SIG-M5 treated with dmso at 0.1 percent for 504 hours (cell line): ENCODE data around the gene DIS3L2.

Source experiments
- DNase-seq: peaks from one replicate; lab custom pipeline; 2025; ENCODE audit not compliant: unreplicated experiment; lab: John Stamatoyannopoulos, UW

DIS3L2 gene

DNA sequence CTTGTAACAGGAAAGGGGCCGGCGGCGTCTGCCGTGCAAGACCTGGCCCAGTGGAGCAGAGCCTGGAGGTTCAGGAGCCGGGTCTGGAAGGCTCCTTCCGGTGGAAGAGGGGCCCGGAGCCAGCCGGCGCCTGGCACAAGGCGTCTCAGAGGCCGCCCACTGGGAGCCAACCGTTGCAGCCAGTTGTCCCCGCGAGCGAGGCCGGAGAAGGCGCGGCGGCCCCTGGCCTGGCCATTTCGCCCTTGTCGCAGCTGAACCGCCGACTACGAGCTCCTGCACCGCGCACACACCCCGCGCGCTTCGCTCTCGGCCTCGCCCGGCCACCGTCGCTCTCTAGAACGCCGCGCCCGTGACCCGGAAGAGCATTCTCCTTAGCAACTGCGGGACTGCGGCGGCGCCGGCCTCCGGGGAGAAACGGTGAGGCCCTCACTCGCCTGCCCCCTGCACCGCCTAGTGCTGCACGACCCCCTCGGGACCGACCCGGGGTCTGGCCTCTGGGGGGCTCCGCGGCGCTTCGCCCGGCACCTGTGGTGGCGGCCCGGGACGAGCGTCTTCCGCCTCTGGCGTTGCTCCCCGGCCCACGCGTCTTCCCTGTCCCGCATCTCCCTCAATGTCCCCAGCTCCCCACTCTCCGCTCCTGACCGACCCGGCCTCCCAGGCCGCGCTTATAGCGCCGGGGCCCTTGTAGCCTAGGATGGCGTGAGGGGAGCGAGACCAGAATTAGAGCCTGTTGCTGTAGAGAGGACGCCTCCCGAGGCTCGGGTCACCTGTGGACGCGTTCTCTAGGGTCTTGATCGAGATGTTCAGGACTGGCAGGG lies at the start of gene DIS3L2:
TSS of gene DIS3L2 (plus strand) at position 365 of the 818 bp plus-strand sequence. CDS start 53,215 bp downstream, outside the sequence.
- peak; percentile 70 for DNase-seq

- DNase-seq: no peak
Measured at GRCh38 chr2:231914077-231914690, 47.3 kb upstream of the DIS3L2 start.

- DNase-seq: no peak
Measured at GRCh38 chr2:231917280-231918066, 44.0 kb upstream of the DIS3L2 start.

DNA sequence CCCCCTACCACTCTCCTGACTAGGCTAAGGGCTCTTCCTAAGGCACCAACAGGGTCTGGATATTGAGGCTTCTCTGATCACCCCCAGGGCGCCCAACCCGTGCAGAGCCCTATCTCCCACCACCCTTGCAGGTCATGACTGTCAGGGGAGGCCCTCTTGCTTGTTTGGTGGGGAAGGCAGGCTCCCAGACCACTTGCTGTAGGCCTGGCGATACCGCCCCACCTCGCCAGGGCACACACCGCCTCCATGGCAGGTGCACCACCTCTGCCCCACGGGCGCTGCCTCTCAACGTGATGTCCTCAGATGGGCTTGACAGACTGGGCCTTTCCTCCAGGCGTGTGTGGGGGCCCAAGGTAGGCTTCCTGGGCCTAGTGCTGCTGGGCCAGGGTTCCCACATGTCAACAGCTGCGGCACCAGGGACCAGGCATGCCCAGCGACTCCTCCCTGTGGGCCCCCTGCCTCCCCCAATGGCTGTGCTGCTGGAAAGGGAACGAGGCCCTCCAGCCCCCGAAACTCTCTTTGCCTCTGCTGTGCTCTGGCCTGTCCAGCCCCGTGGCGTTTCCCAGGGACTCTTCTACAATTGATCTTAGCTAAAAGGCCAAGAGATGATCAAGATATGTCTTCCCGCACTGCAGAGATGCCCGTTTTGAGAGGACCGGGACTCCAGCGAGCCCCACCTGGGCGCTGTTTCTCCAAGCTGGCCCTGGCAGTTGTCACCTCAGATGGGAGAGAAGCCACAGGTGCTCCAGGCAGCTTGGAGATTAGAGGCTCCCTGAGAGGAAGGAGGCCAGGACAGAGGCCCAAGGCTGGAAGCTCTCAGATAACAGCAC lies 42.8 kb upstream of the DIS3L2 start:
- DNase-seq: no peak

DNA sequence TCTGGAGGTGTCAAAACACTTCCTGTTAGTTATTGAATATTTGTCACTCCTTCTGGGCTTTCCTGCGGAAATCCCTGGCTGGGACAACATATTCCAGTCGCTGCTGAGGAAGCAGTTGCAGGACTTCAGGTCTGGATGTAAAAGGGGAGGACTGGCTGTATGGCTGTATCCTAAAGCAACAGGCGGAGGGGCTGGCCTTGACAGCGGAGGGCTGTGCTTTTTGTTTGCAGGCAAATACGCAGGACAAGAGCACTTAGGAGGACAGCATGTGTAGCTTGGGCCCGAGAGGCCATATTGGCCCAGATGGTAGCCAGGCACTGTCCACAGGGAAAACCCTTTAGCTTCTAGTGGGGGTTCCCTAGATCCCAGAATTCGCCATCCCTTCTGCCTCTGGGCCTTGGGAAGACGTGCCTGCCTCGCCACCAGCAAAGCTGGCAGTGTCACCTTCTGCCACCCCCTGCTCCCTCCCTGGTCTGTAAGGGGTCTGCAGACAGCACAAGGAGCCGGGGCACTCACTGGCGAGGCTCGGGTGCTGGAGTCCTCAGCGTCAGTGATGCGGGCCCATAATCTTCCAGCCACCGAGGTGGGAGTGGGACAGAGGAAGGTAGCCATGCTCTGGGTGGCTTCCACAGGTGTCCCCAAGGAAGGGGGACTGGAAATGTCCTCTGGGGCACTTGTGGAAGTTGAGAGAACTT lies 42.0 kb upstream of the DIS3L2 start:
- no peak for DNase-seq

GRCh38 chr2:231920366-231920765 lies 41.1 kb upstream of the DIS3L2 start:
- no peak for DNase-seq

DNA sequence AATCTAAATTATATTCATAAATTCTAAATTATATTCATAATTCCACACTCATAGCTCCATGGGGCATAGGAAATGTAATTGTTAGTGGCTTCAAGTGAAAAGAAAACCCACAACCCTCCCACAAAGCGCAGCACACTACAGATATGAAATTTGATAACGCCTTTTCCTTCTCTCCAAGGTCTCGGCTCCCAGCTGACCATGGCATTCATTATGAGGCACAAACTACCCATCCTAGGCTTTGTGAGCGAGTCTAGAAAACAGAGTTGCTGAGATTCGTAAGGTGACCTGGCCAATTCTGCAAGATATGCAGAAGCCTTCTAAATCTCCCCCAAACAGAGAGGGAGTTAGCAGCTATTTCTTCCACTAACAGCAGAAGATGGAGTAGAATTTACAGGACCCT lies 40.7 kb upstream of the DIS3L2 start:
- DNase-seq: no peak

DNA sequence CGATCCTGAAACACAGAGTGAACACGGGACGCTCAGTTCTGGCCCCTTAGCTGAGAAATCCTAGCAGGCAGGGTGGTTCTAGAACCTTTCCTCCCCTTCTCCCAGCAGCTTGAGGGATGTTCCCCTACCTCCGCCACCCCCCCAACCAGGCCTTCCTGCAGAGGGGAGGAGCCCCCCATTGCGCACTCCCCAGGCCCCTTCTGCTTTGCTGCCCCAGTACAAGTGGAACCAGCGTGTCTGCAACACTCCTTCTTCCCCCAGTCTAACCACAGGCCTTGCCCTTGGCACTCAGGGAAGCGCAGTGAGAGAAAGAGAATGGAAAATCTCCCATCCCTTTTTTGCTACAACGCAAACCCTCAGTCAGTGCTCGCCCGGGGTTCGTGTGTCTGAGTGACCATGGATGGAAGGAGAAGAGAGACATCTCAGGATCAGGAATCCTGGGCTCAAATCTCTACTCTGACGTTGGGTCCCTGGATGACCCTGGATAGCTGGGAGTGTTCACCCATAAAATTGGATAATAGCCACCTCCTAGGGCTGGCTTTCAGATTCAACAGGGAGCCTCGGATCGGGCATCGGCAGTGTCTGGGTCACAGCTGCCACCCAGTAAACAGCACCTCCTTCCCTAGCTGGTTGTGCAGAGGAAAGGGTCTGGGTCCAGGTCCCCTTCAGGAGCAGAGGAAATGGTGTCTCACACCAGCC lies 39.1 kb upstream of the DIS3L2 start:
- DNase-seq: no peak

GRCh38 chr2:231923010-231923344 lies 38.5 kb upstream of the DIS3L2 start:
- DNase-seq: no peak

GRCh38 chr2:231923951-231924888 lies 37.3 kb upstream of the DIS3L2 start:
- no peak for DNase-seq

DNA sequence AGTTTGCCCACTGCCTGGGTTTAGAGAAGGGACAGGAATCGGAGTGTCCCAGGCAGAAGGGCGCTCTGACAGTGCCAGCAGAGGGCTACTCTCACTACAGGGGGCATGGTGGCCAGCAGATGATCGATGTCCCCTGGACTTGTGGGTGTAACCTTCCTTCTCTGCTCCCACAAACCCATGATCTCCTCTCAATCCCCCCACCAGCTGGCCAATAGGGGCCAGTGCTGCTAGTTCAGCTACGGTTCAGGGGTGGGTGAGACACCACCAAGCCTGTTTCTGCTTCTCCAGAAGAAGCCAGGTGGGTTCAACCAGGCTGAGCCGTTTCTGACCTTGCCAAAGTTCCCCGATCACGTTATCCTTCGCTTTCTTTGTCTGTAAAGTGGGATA lies 36.6 kb upstream of the DIS3L2 start:
- DNase-seq: no peak

DNA sequence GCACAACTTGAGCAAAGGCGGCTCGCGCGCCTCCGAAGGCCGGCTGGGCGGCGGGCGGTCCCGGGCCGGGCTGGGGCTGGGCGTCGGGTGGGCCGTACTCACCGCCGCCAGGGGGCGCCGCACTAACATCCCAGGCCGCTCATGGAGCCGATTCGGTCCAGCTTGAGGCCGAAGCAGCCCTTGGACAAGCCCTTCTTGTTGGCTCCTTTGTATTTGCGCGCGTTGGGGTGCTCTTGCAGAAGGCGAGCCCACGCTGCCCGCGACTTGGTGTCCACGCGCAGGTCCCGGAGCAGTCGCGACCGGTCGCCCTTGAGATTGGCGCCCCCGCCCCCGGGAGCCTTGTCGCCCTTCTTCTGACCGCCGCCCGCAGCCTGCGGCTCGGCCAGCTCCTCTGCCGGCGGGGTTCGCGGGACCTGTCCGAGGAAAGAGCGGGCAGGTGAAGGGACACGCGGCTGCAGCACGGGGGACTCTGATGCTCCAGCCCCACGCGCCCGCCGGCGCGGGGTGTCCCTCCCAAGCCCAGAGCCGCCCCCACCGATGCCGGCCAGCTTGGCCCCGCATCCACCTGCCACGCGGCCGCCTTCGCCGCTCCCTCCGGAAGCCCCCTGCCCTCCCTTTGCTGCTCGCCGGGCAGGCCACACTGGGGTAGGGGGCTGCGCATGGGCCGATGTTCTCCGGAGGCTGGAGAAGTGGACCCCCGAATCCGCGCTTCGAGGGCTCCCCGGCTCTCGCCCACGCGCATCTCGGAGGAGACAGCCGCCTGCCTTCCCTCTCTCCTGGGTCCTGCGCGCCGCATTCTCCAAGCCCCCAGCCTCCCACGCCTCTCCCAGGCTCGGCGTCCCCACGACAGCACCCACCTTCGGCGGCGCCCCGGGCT lies 36.0 kb upstream of the DIS3L2 start:
- peak; percentile 60 for DNase-seq

DNA sequence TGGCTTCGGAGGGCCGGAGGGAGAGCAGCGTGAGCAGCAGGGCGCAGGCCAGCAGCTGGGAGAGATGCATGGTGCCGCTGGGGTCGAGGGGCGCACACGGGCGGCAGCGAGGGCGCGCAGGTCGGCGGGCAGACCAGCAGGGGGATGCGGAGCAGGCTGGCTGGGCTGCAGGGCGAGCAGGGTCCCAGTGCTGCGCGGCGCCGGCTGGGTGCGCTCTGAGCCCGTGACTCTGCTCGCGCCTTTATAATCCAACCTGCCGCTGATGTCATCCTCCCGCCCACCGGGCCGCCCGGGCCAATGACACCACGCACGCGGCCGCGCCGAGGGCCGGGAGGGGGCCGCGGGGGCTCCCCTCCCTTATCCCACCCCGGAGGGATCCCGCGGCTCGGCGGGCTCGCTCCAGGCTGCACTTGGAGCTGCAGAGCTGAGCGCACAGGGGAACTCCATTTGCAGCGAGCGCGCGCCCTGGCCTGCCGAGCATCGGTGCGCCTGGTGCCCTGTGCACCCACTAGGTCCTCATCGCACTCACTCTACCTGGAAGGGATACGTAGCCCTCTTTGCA lies 35.3 kb upstream of the DIS3L2 start, which contains the start of gene NPPC:
TSS of gene NPPC (minus strand) at position 217 of the 562 bp plus-strand sequence. CDS start at position 70, 147 bp downstream.
- DNase-seq: peak; percentile 64

DNA sequence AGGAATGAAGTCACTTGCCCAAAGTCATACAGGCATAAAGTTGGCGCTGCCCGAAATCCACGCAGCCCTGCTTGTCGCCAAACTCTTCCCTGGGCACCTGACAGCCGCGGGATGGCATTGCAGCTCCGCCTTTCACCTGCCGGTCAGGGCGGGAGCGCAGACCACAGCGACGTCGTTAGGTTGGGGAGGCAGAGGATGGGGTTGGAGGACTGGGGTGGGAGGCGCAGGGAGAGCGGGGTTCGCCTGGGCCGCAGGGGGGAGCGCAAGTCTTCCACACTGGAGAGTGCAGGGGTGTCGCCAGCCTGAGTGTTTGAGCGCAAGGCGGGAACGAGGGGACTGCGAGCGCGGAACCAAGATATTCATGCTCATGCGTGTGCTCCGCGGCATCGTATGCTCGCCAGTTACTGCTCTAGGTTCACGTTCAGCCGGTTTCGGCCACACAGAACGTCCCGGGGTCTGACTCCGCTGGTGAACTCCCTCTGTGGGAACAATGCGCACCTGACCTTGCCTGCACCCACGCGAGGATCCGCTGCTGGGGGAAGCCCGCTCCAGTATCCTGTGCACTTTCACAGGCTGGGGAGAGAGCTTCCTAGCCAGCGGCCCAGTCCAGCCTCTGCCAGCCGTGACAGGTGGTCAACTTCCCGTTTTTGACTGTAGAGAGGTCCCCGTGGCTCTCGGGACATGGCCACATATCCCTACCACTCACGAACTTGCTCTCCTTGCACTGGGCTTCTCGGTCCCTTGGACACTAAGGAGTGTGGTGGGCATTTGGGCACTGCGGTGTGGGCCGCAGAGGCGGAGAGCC lies 34.5 kb upstream of the DIS3L2 start:
- DNase-seq: peak; percentile 24

- DNase-seq: no peak
Measured at GRCh38 chr2:231927566-231927890, 34.0 kb upstream of the DIS3L2 start.

DNA sequence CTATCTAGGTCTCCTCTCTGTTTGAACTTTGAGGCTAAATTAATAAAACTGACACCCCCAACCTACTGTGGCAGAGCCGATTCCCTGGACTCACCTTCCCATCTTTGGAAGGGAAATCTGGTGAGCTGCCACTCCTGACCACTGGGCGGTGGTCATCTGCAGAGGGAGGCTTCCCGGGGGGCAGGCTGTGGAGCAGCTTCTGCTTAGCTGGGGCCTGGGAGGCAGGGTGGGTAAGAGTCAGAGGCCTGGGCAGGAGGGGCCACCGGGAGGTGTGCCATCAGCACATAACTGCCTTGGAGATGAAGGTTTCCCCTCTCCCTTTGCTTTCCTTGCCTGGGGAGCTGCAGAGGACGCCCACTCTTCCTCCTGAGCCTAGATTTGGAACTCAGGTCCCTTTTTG lies 33.0 kb upstream of the DIS3L2 start:
- DNase-seq: no peak
